Sigmoid colon (tissue), 7 donors: Measurements from ENCODE around the gene KRT80. TPM values are rescaled to one million over a fixed set of nuclear protein-coding genes. Genes with fewer than 3 reads are reported as not detected.

Experiments
- DNase-seq: peaks from one replicate; pipeline ENCODE4 v3.0.0-alpha.2; 2019
- H3K27ac ChIP-seq, 4 donors: fragments of 200-600 bp; sonication (generic); one replicate each; pipeline ENCODE4 v1.5.1; 2016 to 2019; ENCODE audit warnings: mild to moderate bottlenecking in 1 of 4
- H3K27me3 ChIP-seq, 3 donors: fragments of 200-600 bp; sonication (generic); one replicate each; pipeline ENCODE4 v1.5.1; 2019; ENCODE audit warnings: mild to moderate bottlenecking in 1 of 3
- H3K36me3 ChIP-seq, 4 donors: fragments of 200-600 bp; sonication (generic); one replicate each; pipeline ENCODE4 v1.5.1; 2016 to 2019
- H3K4me1 ChIP-seq, 4 donors: fragments of 200-600 bp; sonication (generic); one replicate each; pipeline ENCODE4 v1.5.1; 2017 to 2019
- H3K4me3 ChIP-seq, 4 donors: fragments of 200-600 bp; sonication (generic); one replicate each; pipeline ENCODE4 v1.5.1; 2017 to 2019; ENCODE audit warnings: mild to moderate bottlenecking in 2 of 4, moderate library complexity in 1 of 4
- H3K9me3 ChIP-seq, 4 donors: fragments of 200-600 bp in 3 of 4; sonication (generic) in 3 of 4; one replicate each; pipeline versions ENCODE4 v1.5.1 to v1.6.1; 2013 to 2019
- CTCF ChIP-seq, 4 experiments: fragments of 450-650 bp in 3 of 4; fragments of 200-600 bp in 1 of 4; IDR thresholded peaks; one replicate each; pipeline ENCODE4 v1.5.1; 2016 to 2019; ENCODE audit warnings: antibody characterized with exemption in 4 of 4, mild to moderate bottlenecking in 3 of 4, moderate library complexity in 2 of 4
- EP300 ChIP-seq, 4 donors: sonication (generic); formaldehyde crosslinking; IDR thresholded peaks; one replicate each; pipeline ENCODE4 v1.6.1; 2017; ENCODE audit warnings: antibody characterized with exemption in 4 of 4
- POLR2A ChIP-seq, 2 donors: fragments of 450-650 bp; IDR thresholded peaks; one replicate each; pipeline ENCODE4 v1.6.1; 2016; ENCODE audit warnings: antibody characterized with exemption in 2 of 2, mild to moderate bottlenecking in 2 of 2, moderate library complexity in 2 of 2
- POLR2AphosphoS5 ChIP-seq, 4 donors: sonication (generic); formaldehyde crosslinking; IDR thresholded peaks; one replicate each; pipeline ENCODE4 v1.6.1; 2017; ENCODE audit warnings: antibody characterized with exemption in 4 of 4
- WGBS, 2 donors: extraction: QIAGEN DNeasy Blood & Tissue Kit; methylation state at CpG; one replicate each; pipeline ENCODE4 v1.1.7; 2013; 5-methylcytosine and 5-hydroxymethylcytosine counted together
- intact Hi-C: fragments of 100-400 bp; cut with DNase I; formaldehyde crosslinking; loops from one replicate; pipeline ENCODE4 v1.15.1; 2023
- polyA plus RNA-seq, 3 donors: library from polyadenylated mRNA; stranded (reverse); fragments of 200-250 nt; gene quantifications; one replicate each; pipeline ENCODE4 v1.2.3, GENCODE V29; 2013
- total RNA-seq, 4 donors: library from RNA; depleted of rRNA; stranded (reverse); fragments of >200 nt; gene quantifications; one replicate each; pipeline ENCODE4 v1.1.0, GENCODE V29; 2016
- donor health status: healthy with polysubstance abuse.
- donor health status: Bipolar disorder and iron deficiency.
- donor health status: healthy.

Gene KRT80
- total and polyA plus RNA-seq, 7 donors: under 0.01 to 0.34 TPM; not detected in 5

DNA sequence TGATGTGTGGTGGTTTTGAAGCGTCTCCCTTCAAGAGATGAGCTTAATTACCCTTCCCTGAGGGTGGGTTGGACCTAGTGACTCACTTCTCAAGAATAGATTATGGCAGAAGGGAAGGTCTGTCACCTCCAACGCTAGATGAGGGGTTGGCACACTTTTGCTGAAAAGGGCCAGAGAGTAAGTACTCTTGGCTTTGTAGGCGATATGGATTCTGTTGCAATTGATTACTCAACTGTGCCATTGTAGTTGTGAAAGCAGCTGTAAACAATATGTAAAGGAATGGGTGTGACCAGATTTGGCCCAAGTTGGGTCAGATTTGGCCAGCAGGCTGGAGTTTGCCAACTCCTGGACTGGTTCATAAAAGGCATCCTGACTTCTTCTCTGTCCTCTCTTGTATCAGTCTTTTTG, 59.1 kb downstream of the KRT80 start:
- no peak overlapping the region for H3K27ac ChIP-seq
- WGBS, 2 donors: 61 to 83% methylated on average over 3 of the region's 3 CpGs
- H3K4me1 ChIP-seq: no peaks in the 10 kb centered on the region
- no peak for DNase-seq
- H3K9me3 ChIP-seq: no peaks in the 10 kb centered on the region
- intact Hi-C loops: no loop called here
- H3K27me3 ChIP-seq: no peaks in the 10 kb centered on the region
- H3K36me3 ChIP-seq: no peaks in the 10 kb centered on the region
- H3K4me3 ChIP-seq: no peak overlapping the region
- TF ChIP-seq CTCF (IDR thresholded peaks at IDR 0.05) (no peak), POLR2AphosphoS5 (IDR thresholded peaks at IDR 0.05) (no peak), POLR2A (IDR thresholded peaks at IDR 0.05) (no peak), EP300 (IDR thresholded peaks at IDR 0.05) (no peak)

GRCh38 chr12:52130711-52131110, 61.1 kb downstream of the KRT80 start:
- Histone ChIP-seq H3K27me3 (peaks cover 0 to under 1% (median 0%) of the 10 kb centered on the region in 3 donors), H3K4me3 (no peak overlapping the region), H3K9me3 (no peaks in the 10 kb centered on the region), H3K4me1 (no peaks in the 10 kb centered on the region), H3K36me3 (no peaks in the 10 kb centered on the region), H3K27ac (no peak overlapping the region)
- intact Hi-C loops: no loop called here
- TF ChIP-seq POLR2A (IDR thresholded peaks at IDR 0.05) (no peak), EP300 (IDR thresholded peaks at IDR 0.05) (no peak), POLR2AphosphoS5 (IDR thresholded peaks at IDR 0.05) (no peak), CTCF (IDR thresholded peaks at IDR 0.05) (no peak)
- 82 to 86% methylated on average over 5 of the region's 5 CpGs for WGBS, 2 donors
- DNase-seq: no peak

GRCh38 chr12:52127683-52128450, 63.9 kb downstream of the KRT80 start:
- H3K27ac ChIP-seq: peak overlapping the region in 1 of 4 donors; percentile 19
- H3K9me3 ChIP-seq: no peaks in the 10 kb centered on the region
- WGBS, 2 donors: 59 to 68% methylated on average over 10 of the region's 10 CpGs
- intact Hi-C loops: no loop called here
- H3K4me3 ChIP-seq: no peak overlapping the region
- H3K27me3 ChIP-seq: peaks cover 0 to 4% (median 0%) of the 10 kb centered on the region in 3 donors
- no peaks in the 10 kb centered on the region for H3K4me1 ChIP-seq
- DNase-seq: no peak
- TF ChIP-seq EP300 (IDR thresholded peaks at IDR 0.05) (no peak), CTCF (IDR thresholded peaks at IDR 0.05) (no peak), POLR2AphosphoS5 (IDR thresholded peaks at IDR 0.05) (no peak), POLR2A (IDR thresholded peaks at IDR 0.05) (no peak)
- no peaks in the 10 kb centered on the region for H3K36me3 ChIP-seq

DNA sequence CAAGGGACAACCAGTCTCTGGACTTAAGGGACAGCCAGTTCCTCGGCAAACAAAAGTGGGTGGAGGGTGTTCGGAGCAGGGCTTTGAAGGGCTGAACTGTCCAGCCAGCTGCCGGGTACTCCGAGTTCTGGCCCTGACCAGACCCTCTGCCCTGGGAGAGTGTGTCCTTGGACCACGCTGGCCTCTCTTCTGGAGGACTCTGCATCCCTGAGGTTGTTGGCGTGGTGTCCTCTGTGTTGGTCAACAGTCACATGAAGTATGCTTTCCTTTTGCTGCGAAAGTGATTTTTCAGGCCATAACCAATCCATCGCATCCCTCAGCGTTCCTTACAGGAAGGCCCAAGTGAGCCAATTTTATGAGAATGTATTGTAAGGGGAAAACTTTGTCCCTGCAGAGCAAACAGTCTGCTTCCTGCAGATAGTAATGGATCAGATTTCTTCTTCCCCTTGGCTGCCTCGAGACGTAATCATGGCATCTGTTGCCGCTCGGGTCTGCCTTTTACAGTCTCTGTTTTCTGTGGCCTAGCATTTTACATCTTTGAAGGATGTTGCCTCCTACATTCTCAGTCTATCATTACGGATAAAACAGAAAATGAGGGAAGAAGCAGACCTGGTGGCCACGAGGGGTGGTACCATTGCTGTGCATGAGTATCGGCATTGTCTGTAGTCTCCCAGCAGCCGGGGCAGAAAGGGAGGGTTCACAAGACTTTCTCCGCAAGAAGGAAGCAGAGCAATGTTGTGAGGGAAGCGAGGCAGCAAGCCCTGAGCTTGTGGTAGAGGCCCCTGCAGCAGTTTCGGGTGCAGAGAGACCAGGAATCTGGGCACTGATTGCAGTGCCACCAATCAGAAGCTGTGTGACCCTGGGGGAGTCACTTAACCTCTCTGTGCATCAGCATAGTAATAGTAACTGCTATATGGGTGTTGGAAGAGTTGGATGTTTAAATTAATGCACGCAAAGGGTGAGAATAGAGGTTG, 64.9 kb downstream of the KRT80 start:
- 59 to 74% methylated on average over 21 of the region's 21 CpGs for WGBS, 2 donors
- no peak overlapping the region for H3K4me3 ChIP-seq
- H3K27me3 ChIP-seq: peaks cover 0 to 6% (median 0%) of the 10 kb centered on the region in 3 donors
- H3K4me1 ChIP-seq: peaks cover 0 to 2% (median 0%) of the 10 kb centered on the region in 4 donors
- intact Hi-C loops: no loop called here
- DNase-seq: no peak
- H3K27ac ChIP-seq: peak overlapping the region in 3 of 4 donors; percentile 1 to 19 (median 8)
- H3K9me3 ChIP-seq: no peaks in the 10 kb centered on the region
- H3K36me3 ChIP-seq: no peaks in the 10 kb centered on the region
- TF ChIP-seq POLR2A (IDR thresholded peaks at IDR 0.05) (no peak), EP300 (IDR thresholded peaks at IDR 0.05) (peak in 1 of 4 donors; percentile 57), POLR2AphosphoS5 (IDR thresholded peaks at IDR 0.05) (no peak)
